DOHH2 (cell line): ENCODE results near the gene RBKS.

Experiments used
- CTCF ChIP-seq: fragments of 200-600 bp; sonication (generic); IDR thresholded peaks from one replicate; pipeline ENCODE4 v1.5.1; 2014; ENCODE audit warnings: antibody characterized with exemption, mild to moderate bottlenecking, low read depth, low read length; ENCODE audit not compliant: poor library complexity, severe bottlenecking
- EZH2phosphoT487 ChIP-seq: fragments of 200-600 bp; sonication (generic); IDR thresholded peaks from 2 replicates; pipeline ENCODE4 v1.6.1; 2017; ENCODE audit warnings: borderline replicate concordance, mild to moderate bottlenecking, antibody characterized with exemption, low read length, moderate library complexity, mixed read lengths

- TF ChIP-seq EZH2phosphoT487 (no peak), CTCF (no peak)
Observed at GRCh38 chr2:27810455-27810854, 79.7 kb downstream of the RBKS start.
